Uterus (tissue), 4 donors: ENCODE data around the gene CACNG5. TPM values are rescaled to one million over a fixed set of nuclear protein-coding genes. Genes with fewer than 3 reads are reported as not detected.
A peak's percentile ranks its signal among the peaks of the same experiment; 100 is the strongest.

Source experiments
- DNase-seq, 2 donors: peaks; one replicate each; pipeline ENCODE4 v3.0.0-alpha.2; 2019 to 2020
- H3K27ac ChIP-seq, 2 donors: fragments of 200-600 bp; sonication (generic); 1 replicate in 1 of 2; 2 replicates in 1 of 2; pipeline ENCODE4 v1.5.1; 2016 to 2018
- H3K27me3 ChIP-seq, 2 donors: fragments of 200-600 bp; sonication (generic); one replicate each; pipeline ENCODE4 v1.5.1; 2018 to 2019; ENCODE audit warnings: control low read depth in 1 of 2
- H3K36me3 ChIP-seq, 2 donors: fragments of 200-600 bp; sonication (generic); one replicate each; pipeline ENCODE4 v1.5.1; 2019; ENCODE audit warnings: control low read depth in 1 of 2
- H3K4me1 ChIP-seq, 2 donors: fragments of 200-600 bp; sonication (generic); one replicate each; pipeline ENCODE4 v1.5.1; 2018 to 2019; ENCODE audit warnings: control low read depth in 1 of 2
- H3K4me3 ChIP-seq, 2 donors: fragments of 200-600 bp; sonication (generic); 1 replicate in 1 of 2; 2 replicates in 1 of 2; pipeline ENCODE4 v1.5.1; 2018 to 2019; ENCODE audit warnings: mild to moderate bottlenecking in 1 of 2
- H3K9me3 ChIP-seq, 2 donors: fragments of 200-600 bp; sonication (generic); one replicate each; pipeline ENCODE4 v1.5.1; 2019; ENCODE audit warnings: control low read depth in 1 of 2
- CTCF ChIP-seq, 4 experiments: fragments of 200-600 bp in 2 of 4; fragments of 450-650 bp in 2 of 4; sonication (generic) in 2 of 4; IDR thresholded peaks; one replicate each; pipeline ENCODE4 v1.5.1; 2016 to 2019; ENCODE audit warnings: antibody characterized with exemption in 4 of 4, mild to moderate bottlenecking in 2 of 4, moderate library complexity in 1 of 4
- POLR2A ChIP-seq, 2 donors: fragments of 450-650 bp; IDR thresholded peaks; one replicate each; pipeline ENCODE4 v1.6.1; 2016; ENCODE audit warnings: antibody characterized with exemption in 2 of 2, mild to moderate bottlenecking in 1 of 2, moderate library complexity in 1 of 2
- intact Hi-C: fragments of 100-400 bp; cut with DNase I; formaldehyde crosslinking; loops from one replicate; pipeline ENCODE4 v1.15.1; 2023; ENCODE audit warnings: low total_unique reads
- total RNA-seq, 4 donors: library from RNA; depleted of rRNA in 3 of 4; stranded (reverse); fragments of >200 nt in 3 of 4; gene quantifications; one replicate each; pipeline versions ENCODE4 v1.1.0 to v1.2.4, GENCODE V29; 2014 to 2023
- donor health status: DM: yes; HTN: yes; CAD: no.

The CACNG5 gene
- total RNA-seq, 4 donors from 2014 or later = 6.6 TPM; not detected in 3

DNA sequence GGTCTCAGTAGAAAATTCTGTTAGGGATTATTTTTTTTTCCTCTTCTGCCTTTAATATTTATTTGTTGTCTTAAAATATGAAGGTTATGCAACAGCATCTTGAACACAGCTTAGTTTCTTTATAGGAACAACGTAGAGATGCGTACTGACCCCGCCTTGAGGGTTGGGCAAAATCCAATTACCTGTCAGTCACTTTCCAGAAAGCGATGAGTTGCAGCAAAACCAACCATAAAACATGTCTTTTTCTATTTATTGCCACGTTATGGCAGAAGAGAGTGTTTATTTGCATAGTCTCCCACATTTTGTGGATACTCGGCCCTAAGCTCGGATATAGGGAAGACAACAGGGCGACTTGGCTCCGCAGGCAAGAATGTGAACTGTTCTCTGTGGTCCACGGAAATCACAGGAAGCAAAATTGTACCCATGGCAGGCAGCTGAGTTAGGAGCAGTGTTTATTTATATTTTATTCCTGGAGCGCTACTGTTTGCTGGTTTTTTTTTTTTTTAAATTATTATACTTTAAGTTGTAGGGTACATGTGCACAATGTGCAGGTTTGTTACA is 44.3 kb upstream of the CACNG5 start:
- peak; percentile 47 to 55 for DNase-seq
- peak in 1 of 4 experiments; percentile 15 for TF ChIP-seq CTCF (IDR thresholded peaks at IDR 0.05)
- no peak for TF ChIP-seq POLR2A (IDR thresholded peaks at IDR 0.05)
- Histone ChIP-seq H3K36me3 (no peaks in the 10 kb centered on the region), H3K4me3 (peak overlapping the region in 1 of 2 donors; percentile 2), H3K4me1 (peaks cover 0 to 5% of the 10 kb centered on the region in 2 donors), H3K27me3 (no peaks in the 10 kb centered on the region), H3K9me3 (no peaks in the 10 kb centered on the region), H3K27ac (peak overlapping the region; percentile 70 to 84)
- intact Hi-C loops = no loop called here

- Histone ChIP-seq H3K27me3 (no peaks in the 10 kb centered on the region), H3K27ac (peak overlapping the region; percentile 70 to 84), H3K9me3 (no peaks in the 10 kb centered on the region), H3K4me3 (no peak overlapping the region), H3K36me3 (no peaks in the 10 kb centered on the region), H3K4me1 (peaks cover 0 to 5% of the 10 kb centered on the region in 2 donors)
- no peak for TF ChIP-seq POLR2A (IDR thresholded peaks at IDR 0.05)
- no peak for TF ChIP-seq CTCF (IDR thresholded peaks at IDR 0.05)
- intact Hi-C loops = no loop called here
- DNase-seq = no peak
Observed at GRCh38 chr17:66791347-66791746, 43.6 kb upstream of the CACNG5 start.

DNA sequence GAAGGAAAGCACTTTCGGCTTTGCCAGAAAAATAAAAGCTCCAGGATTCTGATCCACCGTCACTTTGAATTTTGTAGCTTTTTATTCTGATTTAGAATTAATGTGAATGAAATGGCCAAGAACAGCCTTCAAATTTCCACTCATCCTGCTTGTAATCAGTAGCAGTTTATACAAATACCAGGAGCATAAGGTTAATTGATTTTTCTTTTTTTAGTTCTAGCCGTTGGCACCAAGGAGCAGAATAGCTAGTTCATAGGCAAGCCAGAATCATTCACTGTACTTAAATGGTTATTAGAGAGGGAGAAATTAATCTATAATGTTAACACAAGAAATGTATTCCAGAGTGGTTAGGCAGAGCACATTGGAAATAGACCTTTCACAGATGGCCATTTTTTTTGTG is 41.1 kb upstream of the CACNG5 start:
- Histone ChIP-seq H3K4me3 (no peak overlapping the region), H3K9me3 (no peaks in the 10 kb centered on the region), H3K36me3 (no peaks in the 10 kb centered on the region), H3K27me3 (no peaks in the 10 kb centered on the region), H3K4me1 (peaks cover 0 to 5% of the 10 kb centered on the region in 2 donors), H3K27ac (no peak overlapping the region)
- intact Hi-C loops = no loop called here
- TF ChIP-seq CTCF (IDR thresholded peaks at IDR 0.05) (no peak), POLR2A (IDR thresholded peaks at IDR 0.05) (no peak)
- DNase-seq = no peak

DNA sequence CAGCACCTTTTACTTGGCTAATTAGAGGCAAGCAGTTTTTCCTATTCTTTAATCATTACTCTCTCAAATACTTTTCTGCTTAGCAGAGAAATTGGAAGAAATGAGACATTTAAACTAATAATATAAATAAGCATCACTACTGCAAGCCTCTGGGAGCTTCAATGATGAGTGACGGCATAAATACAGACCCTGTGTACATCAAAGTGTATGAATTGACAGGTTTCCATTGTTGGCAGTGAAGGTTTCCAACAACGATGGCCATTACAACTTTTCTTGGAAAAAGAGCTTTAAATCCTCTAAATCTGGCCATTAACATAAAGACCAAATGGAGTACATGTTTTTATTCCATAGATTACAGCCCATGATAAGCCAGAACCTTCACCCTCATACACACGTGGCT is 39.4 kb upstream of the CACNG5 start:
- intact Hi-C loops = no loop called here
- no peaks in the 10 kb centered on the region for H3K9me3 ChIP-seq
- TF ChIP-seq CTCF (IDR thresholded peaks at IDR 0.05) = no peak
- TF ChIP-seq POLR2A (IDR thresholded peaks at IDR 0.05) = no peak
- no peak overlapping the region for H3K4me3 ChIP-seq
- no peak for DNase-seq
- no peak overlapping the region for H3K27ac ChIP-seq
- no peaks in the 10 kb centered on the region for H3K36me3 ChIP-seq
- no peaks in the 10 kb centered on the region for H3K27me3 ChIP-seq
- no peaks in the 10 kb centered on the region for H3K4me1 ChIP-seq

GRCh38 chr17:66799849-66800537 is 34.9 kb upstream of the CACNG5 start:
- no peak for TF ChIP-seq POLR2A (IDR thresholded peaks at IDR 0.05)
- no peak for TF ChIP-seq CTCF (IDR thresholded peaks at IDR 0.05)
- Histone ChIP-seq H3K4me3 (no peak overlapping the region), H3K27me3 (no peaks in the 10 kb centered on the region), H3K4me1 (no peaks in the 10 kb centered on the region), H3K9me3 (no peaks in the 10 kb centered on the region), H3K27ac (no peak overlapping the region), H3K36me3 (no peaks in the 10 kb centered on the region)
- intact Hi-C loops = no loop called here
- no peak for DNase-seq
